COR-L47 (cell line): Measurements from ENCODE around the gene CRKL.

ENCODE experiments used
- DNase-seq: peaks from one replicate; lab custom pipeline; 2025; lab: John Stamatoyannopoulos, UW

CRKL gene

DNA sequence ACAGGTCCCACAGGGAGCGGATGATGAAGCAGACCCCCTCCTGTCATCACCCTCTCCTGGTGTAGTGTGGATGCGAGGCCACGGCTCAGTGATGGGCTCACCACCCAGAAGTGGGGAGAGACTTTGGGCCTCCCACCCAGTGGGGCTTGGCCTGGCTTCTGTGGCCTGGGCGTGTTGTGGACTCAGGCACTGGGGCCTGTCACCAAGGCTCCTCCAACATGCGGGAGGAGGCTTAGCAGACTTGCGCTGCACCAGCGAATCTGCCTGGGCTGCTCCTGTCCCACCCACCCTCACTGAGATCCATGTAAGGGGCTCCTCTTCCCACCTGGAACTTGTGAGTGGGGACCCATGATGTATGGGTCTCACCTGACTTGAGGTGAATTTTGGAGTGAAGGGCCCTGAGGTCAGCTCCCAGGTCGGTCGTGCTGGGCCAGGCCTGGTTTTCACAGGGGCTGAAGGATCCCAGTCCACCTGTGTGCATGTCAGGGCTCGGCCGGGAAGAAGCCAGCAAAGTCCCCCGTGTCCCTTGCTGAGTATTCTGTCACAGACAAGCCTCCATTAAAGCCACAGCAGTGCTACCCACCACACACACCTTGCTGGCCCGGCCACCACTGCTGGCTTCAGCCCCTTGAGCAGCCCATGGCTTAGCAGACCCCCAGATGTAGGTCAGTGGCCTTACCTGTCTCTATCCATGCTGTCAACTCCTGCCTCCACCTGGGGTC, 80.5 kb downstream of the CRKL start:
- no peak for DNase-seq

DNA sequence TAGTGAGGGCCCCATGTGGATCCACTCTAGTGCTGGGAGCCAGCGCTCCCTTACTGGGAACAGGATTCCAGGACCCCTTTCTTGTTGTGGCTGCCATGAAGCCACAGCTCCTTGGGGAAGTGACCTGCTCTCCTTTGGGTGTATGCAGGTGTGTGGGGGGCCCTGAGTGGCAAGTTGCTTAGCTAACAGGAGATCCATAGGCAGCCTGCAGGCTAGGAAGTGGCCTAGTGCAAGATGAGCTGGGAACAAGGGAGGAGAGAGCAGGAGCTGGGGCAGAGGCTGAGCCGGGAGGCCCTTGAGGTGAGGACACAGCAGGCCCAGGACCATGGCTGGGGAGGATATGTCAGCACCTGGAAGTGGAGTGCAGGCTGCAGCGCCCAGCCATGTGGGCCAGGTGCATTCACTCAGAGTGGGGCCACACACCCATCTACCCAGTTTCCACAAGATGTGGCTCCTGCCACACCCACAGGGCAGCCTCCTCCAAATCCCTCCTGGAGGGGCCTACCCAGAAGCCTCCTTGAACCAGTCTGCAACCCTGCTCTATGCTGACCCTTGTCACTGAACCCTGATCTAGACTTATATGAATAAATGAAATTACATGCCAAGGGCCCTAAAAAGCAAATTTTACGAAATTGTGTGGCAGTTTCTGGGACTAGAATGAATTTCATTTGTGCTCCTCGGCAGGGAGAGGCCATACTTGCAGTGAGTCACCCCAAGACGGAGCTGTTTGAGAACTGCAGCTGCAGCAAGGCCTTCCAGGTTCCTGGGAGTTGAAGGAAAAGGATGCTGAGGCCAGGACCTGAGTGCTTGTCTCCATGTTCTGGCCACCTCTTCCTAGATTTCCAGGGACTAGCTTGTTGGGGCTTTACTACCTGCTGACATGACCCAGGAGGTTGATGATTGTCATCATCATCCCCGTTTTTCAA, 81.5 kb downstream of the CRKL start:
- DNase-seq = no peak

DNA sequence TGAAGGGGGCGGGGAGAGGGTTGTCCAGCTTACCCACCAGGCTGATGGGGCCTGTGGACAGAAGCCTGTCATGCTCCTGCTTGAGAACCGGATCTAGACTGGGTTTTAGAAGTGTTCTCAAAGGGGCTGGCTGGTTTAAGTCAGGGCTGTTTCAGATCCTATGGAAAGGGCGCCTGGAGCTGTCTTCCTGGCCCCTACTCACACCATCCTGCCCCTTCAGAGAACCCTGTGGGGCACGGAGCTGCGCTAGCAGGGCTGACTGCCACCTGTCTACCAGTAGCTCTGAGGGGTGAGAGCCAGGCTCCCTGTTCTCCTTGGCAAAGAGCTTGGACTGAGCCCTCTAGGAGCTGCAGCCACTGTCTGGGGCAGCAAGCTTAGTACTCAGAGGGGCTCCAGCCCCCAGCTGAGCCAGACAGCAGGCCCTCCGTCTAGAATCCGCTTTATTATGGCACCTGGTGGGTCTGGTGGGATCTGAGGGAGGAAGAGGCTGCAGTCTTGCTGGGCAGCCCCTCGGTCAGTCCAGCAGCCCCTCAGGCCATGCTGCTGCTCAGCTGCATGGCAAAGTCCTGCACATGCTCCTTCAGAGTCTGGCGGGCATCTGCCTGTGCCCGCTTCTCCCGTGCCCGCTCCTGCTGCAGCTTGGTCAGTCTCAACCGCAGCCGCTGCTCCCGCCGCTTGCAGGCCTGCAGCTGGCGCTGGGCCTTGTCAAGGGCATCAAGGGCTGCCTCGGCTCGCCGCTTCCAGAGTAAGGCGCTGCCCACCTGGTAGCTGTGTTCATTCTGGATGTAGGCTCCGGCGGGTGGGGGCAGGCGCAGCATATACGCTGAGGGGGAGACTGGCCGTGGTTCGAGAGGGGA, 82.4 kb downstream of the CRKL start:
- no peak for DNase-seq

DNA sequence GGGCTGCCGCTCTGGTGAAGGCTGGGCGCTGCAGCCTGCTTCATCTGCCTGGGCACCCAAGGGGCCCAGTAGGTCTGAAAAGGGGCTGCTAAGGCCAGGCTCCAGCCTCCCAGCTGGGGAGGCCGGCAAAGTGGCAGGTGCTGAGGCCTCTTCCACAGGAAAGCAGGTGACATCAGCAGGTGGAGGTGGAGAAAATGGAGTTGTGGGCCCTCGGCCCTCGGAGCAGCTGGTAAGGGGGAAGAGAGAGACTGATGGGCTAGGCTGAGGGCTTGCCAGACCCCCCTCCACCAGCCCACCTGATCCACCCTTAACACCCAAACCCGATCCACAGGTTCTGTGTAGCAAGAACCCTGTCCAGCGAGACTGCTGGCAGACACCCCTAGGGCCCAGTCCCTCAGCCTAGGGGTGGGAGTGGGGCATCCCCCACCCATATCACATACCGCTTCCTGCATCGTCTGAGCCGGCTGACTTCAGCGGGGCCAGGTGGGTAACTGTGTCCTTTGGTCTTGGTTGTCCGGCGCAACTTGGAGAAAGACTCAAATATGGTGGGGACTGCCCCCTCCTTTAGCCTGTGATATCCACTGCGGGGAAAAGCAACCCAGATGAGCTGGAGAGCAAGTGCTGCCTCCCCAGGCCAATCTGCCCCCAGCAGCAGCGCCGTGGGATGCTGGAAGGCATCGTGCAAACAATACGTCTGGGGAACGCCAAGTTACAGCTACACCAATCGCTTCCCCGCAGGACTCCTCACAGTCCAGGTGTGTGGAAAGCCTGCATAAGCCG, 83.2 kb downstream of the CRKL start:
- DNase-seq = peak; percentile 19

DNA sequence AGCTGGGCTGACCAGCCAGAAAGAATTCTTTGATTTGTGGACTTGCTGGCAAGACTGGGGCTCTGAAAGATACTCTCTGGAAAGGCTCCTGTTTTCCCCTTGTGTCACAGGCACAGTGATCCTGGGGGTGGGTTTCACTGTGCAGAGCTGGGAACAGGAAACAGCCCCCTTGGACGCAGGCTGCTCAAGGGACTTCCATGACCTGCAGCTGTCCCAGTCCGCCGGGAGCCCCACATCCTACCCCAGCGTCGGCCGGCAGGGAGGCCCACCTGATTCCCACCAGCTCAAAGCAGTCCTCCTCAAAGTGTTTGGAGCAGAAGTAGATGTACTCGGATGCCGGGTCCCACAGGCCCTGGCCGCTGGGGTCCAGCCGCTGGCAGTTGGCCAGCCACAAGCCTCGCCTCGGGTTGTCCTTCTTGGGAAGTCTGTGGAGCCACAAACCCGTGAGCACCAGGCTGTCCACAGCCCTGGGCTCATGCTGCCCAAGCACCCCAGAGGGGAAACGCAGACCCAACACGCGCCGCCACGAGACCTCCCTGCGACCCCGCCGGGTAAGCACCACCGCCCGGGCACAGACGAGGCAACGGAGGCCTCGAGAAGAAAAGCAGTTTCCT, 83.9 kb downstream of the CRKL start:
- DNase-seq = no peak

DNA sequence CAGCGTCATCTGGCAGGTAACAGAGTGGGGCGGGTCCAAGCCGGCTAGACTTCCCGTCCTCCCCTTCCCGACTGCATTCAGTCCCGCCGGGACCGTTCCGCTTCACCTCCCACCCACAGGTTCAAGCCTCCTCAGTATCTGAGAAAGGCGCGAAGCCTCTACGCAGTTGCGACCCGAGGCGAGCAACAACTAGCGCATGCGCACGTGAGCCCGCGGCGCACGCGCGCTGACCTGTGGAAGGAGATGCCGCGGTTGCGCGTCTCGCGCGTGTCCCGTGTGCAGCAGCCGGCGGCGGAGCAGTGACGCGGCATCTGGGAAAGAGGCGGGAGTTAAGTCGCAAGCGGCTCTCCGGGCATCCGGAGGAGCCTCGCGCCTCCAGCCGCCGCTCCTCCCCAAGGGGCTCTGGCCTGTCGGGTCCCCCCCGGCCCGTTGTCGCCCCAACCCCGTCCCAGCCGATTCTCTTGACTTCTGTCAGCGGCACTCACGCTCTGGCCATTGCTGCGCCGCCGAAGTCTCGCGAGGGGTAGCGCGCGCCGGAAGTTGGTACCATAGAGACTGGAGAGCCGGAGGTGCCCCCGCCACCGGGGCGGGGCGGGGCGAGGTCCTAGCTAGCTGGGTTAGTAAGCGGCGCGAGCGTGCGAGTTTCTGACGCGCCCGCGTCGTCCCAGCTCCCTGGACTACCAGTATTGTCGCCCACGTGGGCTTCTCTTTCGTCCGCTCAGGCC, 84.6 kb downstream of the CRKL start, which contains the start of gene THAP7:
THAP7 (minus strand) TSS at position 518 of the 725 bp plus-strand sequence; CDS start at position 311, 207 bp downstream.
- peak; percentile 93 for DNase-seq
